MV-4-11 (cell line): Measurements from ENCODE around the gene NLGN2.
"Not testable (repeated sequence)": the region's sequence is repeated elsewhere in the genome, so short reads cannot be mapped to it uniquely, and the experiment has no call there.

Experiments
- DNase-seq: peaks from one replicate; lab custom pipeline; 2025; lab: John Stamatoyannopoulos, UW

NLGN2 gene

DNA sequence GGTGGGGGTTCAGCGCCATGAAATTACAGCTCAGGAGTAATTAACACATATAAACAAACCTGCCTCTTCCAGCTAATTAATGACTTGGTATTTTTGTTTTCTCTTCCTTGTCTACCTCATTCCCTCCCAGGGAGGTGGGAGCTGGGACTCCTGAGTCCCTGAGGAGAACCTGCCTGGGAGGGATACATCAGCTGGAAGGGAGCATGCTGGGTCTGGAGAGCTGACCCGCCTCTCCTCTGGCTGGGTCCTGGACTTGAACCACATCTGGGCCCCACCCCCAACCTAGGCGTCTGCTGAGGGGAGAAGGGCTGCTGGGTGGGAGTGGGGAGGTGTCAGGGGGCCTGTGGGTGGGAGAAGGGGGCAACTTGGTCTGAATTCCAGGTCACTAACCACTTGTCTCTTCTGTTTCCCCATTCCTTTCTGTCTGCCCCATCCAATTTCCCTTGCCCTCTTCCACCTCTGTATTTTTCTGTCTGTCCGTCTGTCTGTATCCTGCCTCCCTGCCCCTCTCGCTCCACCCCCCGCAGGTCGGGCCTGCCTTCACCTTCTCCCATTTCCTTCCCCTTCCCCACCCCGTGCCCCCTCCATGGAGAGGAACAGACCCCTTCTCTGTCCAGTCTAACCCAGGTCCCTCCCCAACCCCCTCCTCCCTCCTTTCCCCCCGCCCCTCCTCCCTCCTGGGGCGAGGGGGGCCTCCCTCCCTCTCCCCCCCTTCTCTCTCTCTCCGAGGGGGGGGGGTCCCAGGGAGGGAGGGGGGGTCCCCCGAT is at the start of gene NLGN2:
Gene NLGN2, plus strand, starts transcription at position 361 of the 767 bp plus-strand sequence. CDS start 411 bp downstream, outside the sequence.
- DNase-seq = no peak

DNA sequence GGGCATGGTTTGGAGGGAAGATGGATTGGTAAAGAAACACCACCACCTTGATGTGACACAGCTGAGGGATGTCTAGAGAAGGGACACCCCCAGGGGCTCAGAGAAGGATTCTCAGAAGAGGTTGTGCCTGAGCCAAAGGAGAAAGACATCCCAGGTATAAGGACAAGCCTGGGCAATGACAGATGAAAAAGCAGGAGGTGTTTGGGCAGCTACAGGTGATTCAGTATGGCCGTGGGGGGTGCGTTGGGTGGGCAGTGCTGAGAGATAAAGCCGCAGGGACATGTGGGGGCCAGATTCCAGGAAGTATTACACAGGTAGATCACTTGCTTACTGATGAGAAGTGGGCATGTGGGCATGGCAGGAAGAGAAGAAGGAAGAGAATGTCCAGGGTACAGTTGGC is 45.7 kb upstream of the NLGN2 start:
- no peak for DNase-seq

DNA sequence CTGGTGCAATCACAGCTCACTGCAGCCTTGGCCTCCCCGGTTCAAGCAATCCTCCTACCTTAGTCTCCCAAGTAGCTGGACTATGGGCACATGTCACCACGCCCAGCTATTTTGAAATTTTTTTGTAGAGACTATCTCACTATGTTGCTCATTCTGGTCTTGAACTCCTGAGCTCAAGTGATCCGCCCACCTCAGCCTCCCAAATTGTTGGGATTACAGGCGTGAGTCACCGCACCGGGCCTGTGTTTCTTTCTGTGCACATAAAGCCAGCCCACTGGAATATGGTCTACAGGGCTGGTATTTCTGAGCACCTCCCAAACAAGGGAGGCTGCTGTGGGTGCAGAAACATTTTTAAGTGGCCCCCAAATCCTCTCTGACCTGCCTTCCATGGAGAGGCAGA is 44.3 kb upstream of the NLGN2 start:
- DNase-seq = no peak

DNA sequence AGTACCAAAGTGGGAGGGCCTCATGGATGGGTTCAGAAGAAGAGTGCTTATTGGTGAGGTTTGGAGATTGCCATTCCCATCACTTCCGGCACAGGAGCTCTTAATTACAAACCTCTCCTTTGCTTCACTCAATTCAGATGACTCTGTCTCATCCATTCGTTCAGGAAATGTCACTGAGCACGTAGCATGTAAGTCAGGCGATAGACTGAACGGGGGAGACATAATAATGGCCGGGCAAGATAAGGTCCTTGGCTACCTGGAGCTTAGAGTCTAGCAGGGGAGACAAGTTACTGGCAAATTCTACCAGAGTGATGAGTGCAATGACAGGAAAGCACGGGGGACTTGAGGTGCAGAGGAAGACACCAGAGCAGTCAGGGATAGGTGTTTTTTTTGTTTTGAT is 41.7 kb upstream of the NLGN2 start:
- DNase-seq = not testable (repeated sequence)

DNA sequence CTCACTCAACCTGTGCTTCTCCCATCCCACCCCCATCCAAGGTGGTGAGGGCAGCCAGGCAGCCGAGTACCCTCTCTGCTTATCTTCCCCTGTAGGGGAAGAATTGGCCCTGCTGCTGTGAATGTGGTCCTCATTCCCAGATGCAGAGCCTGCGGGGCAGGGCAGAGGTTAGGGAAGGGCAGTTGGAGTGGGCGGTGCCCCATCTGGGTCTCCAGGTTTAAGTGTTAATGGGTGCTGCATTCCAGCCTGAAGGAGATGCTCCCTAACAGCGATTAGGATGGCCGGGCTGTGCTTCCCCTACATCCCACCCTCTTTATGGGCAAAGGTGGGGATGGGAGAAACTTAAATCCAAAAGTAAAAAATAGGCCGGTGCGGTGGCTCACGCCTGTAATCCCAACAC is 40.6 kb upstream of the NLGN2 start:
- no peak for DNase-seq

DNA sequence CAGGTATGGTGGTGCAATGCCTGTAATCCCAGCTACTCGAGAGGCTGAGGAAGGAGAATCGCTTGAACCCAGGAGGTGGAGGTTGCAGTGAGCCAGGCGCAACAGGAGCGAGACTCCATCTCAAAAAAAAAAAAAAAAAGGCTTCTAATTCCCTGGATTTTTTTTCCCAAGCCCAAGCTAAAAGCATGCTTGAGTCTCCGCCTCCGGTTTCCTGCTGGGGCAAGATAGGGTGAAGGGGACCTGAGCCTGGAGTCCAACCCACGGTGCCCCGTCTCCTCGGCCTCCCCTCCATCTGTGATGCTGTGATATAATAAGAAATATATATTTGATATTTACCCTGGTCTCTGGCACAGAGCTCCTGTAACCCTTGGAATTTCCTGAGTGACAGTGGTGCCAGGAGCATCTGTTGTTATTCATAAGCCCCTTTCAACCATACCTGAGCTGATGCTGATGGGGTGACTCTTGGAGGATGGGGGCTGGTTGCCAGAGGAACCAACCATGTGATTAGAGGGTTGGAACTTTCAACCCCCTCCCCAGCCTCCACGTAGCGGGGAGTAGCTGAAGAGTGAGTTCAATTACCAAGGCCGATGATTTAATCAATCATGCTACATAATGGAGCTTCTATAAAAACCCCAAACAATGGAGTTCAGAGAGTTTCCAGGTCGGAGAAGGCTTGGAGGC is 39.6 kb upstream of the NLGN2 start:
- DNase-seq = no peak

DNA sequence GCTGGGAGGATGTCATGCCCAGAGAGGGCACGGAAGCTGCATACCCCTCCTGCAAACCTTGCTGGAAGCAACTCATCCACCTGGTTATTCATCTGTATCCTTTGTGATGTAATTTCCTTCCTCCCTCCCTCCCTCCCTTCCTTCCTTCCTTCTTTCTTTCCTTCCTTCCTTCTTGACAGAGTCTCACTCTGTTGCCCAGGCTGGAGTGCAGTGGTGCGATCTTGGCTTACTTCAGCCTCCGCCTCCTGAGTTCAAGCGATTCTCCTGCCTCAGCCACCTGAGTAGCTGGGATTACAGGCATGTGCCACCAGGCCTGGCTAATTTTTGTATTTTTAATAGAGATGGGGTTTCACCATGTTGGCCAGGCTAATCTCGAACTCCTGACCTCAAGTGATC is 39.0 kb upstream of the NLGN2 start:
- not testable (repeated sequence) for DNase-seq

DNA sequence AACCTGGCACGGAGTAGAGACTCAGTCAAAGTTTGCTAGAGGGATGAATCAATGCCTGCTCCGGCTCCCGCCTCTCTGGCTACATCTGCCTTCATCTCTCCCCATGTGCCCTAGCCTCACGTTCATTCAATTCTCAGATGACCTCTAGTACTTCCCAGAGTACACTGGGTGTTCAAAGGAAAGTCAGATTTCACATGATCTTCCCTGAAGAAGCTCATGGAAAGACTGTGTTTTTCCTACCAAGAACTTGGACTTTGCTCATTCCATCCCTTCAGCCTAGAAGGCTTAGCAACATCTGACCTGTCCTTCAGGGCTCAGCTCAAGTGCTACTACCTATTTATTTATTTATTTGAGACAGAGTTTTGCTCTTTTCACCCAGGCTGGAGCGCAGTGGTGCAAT is 37.8 kb upstream of the NLGN2 start:
- DNase-seq = no peak

DNA sequence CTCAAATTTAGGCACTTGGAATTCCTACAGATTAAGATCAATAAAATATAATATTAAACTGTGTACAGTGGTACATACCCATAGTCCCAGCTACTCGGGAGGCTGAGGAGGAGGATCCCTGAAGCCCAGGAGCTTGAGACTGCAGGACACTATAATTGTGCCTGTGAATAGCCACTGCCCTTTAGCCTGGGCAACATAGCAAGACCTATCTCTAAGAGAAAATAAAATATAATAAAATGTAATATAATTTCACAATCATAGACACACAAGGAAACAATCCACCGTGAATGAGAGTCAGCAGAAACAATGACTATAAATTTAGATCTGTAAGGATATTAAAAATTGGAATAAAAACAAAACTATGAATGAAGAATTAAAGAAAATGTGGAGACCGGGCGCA is 36.8 kb upstream of the NLGN2 start:
- no peak for DNase-seq

DNA sequence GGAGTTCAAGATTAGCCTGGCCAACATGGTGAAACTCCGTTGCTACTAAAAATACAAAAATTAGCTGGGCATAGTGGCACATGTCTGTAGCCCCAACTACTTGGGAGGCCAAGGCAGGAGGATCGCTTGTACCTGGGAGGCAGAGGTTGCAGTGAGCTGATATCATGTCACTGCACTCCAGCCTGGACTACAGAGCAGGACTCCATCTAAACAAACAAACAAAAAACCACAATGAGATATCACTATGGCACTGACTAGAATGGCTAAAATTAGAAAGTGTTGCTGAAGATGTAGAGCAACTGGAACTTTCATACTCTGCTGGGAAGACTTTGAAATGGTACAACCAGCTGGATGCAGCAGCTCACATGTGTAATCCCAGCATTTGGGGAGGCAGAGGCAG is 33.3 kb upstream of the NLGN2 start:
- DNase-seq = no peak

DNA sequence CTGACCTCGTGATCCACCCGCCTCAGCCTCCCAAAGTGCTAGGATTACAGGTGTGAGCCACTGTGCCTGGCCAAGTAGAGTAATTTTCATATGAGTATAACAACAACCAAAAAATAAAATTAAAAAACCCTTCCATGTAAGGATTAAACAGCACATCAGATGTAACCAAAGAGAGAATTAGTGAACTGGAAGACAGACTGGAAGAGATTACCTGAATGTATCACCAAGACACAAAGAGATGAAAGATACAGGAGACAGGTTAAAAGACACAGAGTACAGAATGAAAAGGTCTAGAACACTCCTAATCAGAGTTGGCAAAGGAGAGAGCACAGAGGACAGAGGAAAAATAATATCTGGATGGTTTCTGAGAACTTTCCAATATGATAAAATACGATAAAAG is 28.5 kb upstream of the NLGN2 start:
- DNase-seq = no peak

DNA sequence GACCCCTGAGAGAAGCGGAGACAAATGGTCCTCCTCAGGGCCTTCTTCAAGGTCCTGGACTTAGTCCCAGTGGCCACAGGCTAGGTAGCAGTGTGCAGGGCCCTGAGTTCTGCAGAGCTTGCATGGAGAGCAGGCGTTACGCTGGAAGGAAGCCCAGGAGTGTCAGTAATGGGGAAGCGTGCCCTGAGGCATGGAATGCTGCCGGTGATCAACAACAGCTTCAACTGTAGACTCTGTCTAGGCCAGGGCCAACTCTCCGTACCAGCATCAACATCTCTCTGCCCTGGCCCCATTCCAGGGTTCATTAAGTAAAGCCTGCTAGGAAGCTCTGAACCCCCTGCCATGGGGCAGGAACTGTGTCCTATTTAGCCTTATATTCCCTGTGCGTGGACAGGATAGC is 27.3 kb upstream of the NLGN2 start:
- no peak for DNase-seq

DNA sequence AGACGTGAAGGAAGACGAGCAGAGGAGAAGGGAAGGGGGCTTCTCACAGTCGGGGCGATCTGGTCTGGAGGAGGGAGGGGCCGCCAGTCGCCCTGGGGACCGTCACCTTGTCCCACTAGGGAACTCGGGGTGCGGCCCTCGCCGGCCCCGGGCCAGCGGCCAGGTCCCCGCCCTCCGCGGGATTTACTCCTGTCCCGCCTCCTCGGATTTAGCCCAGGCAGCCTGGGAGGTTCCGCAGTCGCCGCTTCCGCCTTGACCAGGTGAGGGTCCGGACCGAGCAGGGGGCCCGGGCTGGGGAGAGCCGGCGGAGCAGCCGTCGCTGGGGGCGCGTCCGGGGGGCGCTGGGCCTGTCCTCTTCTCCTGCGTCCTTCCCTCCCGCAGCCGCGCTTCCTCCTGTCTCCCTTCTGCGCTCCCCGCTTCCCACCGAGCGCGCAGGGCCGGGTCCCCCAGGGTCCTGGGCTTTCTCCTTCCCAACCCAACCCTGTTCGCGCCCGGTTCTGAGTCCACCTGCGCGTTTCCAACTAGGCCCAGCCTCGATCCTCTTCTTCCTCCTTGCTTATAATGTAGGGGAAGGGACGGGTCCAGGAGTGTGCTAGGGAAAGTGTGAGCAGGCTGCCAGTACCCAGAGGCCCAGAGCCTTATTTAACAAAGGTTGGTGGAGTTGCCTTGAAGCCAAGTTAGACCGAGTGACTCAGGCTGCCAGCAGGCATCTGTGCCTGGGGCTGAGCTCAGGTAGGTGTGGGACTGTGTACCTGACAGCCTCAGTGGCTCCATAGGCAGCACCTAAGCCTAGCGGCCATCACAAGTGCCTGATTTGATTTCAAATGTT is 26.6 kb upstream of the NLGN2 start, which contains the start of gene TNK1:
Gene TNK1, plus strand, starts transcription at position 235 of the 829 bp plus-strand sequence. CDS start 1,838 bp downstream, outside the sequence.
- DNase-seq = no peak

DNA sequence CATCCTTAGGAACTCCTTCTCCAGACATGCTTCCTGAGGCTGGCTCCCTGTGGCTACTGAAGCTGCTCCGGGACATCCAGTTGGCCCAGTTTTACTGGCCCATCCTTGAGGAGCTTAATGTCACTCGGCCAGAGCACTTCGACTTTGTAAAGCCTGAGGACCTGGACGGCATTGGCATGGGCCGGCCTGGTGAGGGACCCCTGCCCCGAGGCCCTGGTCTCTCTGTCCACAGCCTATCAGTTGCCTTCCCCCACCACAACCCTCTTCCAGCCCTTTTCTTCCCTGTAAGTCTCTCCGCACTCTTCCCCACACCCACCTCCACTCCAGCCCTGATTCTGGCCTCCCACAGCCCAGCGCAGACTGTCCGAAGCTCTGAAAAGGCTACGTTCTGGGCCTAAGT is 24.7 kb upstream of the NLGN2 start:
- no peak for DNase-seq

DNA sequence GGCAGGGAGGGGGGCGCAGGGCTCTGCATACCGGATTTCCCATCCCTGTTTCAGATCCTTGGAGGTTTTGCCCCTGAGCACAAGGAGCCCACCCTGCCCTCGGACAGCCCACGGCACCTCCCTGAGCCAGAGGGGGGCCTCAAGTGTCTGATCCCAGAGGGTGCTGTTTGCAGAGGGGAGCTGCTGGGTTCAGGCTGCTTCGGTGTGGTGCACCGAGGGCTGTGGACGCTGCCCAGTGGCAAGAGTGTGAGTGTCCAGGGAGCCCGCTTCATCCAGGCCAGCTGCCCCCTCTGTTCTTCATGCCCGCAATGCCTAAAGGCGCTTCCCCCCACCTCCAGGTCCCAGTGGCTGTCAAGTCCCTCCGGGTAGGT is 24.3 kb upstream of the NLGN2 start:
- no peak for DNase-seq

DNA sequence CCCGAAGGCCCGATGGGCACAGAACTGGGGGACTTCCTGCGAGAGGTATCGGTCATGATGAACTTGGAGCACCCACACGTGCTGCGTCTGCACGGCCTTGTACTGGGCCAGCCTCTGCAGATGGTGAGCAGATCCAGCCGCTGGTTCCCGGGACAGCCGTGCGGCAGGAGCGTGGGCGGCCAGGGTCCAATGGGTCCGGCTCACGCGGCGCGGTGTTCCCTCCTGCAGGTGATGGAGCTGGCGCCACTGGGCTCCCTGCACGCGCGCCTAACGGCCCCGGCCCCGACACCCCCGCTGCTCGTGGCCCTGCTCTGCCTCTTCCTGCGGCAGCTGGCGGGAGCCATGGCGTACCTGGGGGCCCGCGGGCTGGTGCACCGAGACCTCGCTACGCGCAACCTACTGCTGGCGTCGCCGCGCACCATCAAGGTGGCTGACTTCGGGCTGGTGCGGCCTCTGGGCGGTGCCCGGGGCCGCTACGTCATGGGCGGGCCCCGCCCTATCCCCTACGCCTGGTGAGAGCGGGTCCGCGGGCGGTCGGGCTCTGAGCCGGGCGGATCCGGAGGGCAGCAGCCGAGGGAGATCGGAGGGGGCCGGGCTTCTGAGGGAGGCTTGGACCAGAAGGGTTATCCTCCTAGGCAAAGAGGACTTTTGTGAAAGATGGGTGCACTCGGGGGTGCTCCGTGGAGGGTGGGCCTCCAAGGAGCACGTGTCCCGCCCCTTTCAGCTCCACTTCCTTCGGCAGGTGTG is 23.7 kb upstream of the NLGN2 start:
- DNase-seq = no peak

DNA sequence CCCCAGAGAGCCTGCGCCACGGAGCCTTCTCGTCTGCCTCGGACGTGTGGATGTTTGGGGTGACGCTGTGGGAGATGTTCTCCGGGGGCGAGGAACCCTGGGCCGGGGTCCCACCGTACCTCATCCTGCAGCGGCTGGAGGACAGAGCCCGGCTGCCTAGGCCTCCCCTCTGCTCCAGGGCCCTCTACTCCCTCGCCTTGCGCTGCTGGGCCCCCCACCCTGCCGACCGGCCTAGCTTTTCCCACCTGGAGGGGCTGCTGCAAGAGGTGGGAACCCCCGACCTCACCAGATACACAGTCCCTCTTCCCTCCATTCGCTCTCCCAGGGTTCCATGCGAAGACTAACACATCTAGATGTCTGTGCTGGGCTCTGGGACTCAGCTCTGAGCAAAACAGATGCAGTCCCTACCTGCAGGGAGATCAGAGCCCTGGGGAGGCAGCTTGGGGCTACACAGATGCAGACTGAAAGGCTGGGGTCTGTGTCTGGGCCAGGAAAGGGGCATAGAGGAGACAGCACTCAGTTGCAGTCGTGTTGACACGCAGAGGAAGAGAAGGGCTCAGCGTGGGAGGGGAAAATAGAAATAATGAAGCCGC is 23.1 kb upstream of the NLGN2 start:
- no peak for DNase-seq

DNA sequence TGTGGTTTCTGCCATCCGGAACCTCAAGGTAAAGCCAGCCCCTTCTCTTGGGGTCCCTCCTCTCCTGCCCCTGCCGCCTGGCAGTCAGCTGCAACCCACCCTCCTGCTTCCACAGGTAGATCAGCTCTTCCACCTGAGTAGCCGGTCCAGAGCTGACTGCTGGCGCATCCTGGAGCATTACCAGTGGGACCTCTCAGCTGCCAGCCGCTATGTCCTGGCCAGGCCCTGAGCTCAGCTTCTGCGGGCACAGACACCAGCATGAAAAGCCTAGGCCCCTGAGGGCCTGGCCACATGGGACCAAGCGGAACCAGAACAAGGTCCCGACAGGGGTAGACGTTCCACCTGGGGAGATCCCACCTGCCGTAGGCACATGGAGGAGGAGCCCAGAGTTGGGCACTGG is 18.8 kb upstream of the NLGN2 start:
- no peak for DNase-seq

DNA sequence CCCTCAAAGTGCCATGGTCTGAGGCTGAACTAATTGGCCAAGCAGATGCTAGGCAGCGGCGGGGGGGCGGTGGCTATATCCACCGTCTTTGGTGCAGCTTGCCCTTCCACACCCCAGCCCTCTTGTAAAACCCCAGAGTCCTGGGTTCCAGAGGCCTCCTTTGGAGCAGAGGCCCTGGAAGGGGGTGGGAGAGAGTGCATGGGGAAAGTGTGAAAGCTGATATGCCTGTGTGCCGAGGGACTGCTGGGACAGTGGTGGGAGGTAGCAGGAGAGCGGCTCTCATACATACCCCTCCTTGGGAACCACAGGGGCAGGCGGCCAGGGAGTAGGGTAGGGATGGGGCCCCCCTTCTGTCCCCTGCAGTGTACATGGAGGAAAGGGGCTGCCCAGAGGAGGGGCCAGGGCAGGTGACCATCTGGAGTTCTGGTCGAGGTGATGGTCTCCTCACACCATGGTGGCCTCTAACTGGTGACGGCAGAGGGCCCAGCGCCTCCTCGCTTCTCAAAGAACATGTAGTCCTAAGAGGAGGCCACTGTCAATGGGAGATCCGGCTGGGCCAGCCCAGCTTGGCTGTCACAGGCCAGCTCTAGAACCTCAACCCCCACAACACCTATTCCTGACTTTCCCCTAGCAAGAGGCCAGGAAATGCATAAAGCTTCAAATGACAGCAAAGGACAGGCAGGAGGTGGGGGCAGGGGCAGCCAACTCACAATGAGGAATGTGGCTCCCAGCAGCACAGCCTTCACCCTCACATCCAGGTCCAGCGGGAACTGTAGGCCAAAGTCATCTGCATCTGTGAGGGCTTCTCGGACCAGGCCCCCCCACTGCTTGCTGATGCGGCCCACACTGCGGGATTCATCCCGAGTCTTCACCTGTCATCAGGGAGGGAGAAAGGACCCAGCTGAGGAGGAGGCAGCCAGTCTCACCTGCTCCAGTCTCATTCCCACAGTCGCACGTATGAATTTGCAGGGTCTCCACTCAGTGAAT is 17.4 kb upstream of the NLGN2 start:
- DNase-seq = no peak

DNA sequence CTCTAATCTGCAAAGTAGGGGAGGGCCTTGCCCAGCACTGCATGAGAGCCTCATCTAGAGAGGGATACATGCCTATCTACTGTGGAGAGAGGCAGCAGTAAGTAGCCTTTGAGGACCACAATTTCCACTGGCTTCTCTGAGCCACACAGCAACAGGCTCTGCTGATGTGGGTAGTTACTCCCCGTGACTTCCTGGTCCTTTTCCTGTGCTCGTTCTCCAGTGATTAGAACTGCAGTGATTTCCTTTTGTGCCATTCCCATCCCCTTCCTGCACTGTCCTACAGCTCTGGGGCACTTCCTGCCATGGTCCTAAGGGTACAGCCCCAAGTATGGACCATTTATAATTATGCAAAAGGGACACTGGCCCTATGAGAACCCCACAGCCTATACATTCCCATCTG is 16.3 kb upstream of the NLGN2 start:
- no peak for DNase-seq
